ENCODE results near the gene RRP9. TPM values are rescaled to one million over a fixed set of nuclear protein-coding genes. Genes with fewer than 3 reads are reported as not detected.

RRP9 gene
- total and polyA plus RNA-seq, 2 donors (not counting 3 experiments of a cell fraction or from before 2014, with no cell fraction given), result 26.0 to 30.1 TPM

DNA sequence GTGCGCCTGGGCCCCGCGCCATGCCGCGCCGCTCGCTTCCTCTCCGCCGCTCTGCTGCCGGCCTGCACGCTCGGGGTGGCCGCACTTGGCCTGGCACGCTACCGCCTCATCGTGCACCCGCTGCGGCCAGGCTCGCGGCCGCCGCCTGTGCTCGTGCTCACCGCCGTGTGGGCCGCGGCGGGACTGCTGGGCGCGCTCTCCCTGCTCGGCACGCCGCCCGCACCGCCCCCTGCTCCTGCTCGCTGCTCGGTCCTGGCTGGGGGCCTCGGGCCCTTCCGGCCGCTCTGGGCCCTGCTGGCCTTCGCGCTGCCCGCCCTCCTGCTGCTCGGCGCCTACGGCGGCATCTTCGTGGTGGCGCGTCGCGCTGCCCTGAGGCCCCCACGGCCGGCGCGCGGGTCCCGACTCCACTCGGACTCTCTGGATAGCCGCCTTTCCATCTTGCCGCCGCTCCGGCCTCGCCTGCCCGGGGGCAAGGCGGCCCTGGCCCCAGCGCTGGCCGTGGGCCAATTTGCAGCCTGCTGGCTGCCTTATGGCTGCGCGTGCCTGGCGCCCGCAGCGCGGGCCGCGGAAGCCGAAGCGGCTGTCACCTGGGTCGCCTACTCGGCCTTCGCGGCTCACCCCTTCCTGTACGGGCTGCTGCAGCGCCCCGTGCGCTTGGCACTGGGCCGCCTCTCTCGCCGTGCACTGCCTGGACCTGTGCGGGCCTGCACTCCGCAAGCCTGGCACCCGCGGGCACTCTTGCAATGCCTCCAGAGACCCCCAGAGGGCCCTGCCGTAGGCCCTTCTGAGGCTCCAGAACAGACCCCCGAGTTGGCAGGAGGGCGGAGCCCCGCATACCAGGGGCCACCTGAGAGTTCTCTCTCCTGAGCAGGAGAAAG is 14.4 kb upstream of the RRP9 start:
- Histone ChIP-seq H3K79me2 (ENCODE audit: control insufficient read depth, insufficient read depth, low read length) (no peaks in the 10 kb centered on the region), H4K20me1 (replicated peaks; ENCODE audit: control insufficient read depth, extremely low read depth, insufficient read depth, low read length) (no peaks in the 10 kb centered on the region), H3K27me3 (ENCODE audit: control insufficient read depth in 2 of 2, insufficient read depth in 2 of 2, low read length in 2 of 2) (peaks cover 7 to 13% of the 10 kb centered on the region in 2 experiments), H3K27ac (ENCODE audit: insufficient read depth, low read depth, low read length) (no peak overlapping the region), H2AFZ (ENCODE audit: low read depth, low read length) (peak overlapping the region; percentile 85), H3K9me3 (replicated peaks; ENCODE audit: control insufficient read depth, insufficient read depth, low read length) (no peaks in the 10 kb centered on the region), H3K9ac (replicated peaks; ENCODE audit: extremely low read depth, insufficient read depth, low read length) (no peak overlapping the region), H3K36me3 (ENCODE audit: control insufficient read depth in 2 of 2, extremely low read depth in 1 of 2, insufficient read depth in 2 of 2, low read length in 2 of 2) (peaks cover 0 to 2% of the 10 kb centered on the region in 2 experiments), H3K9me1 (replicated peaks; ENCODE audit: control insufficient read depth, extremely low read depth, insufficient read depth, low read length) (no peaks in the 10 kb centered on the region), H3K4me1 (ENCODE audit: control insufficient read depth, extremely low read depth, insufficient read depth, low read length) (no peaks in the 10 kb centered on the region), H3K4me3 (replicated peaks in 1 of 3; ENCODE audit: insufficient read depth in 1 of 3, low read depth in 1 of 3, low read length in 3 of 3) (peak overlapping the region in 2 of 3 experiments; percentile 5 to 10), H3K4me2 (ENCODE audit: insufficient read depth, low read length) (peak overlapping the region; percentile 67)
- no peak for TF ChIP-seq EZH2 (IDR thresholded peaks at IDR 0.05; ENCODE audit: borderline replicate concordance, low read depth, low read length, severe bottlenecking)
- TF ChIP-seq, protein P1, sequence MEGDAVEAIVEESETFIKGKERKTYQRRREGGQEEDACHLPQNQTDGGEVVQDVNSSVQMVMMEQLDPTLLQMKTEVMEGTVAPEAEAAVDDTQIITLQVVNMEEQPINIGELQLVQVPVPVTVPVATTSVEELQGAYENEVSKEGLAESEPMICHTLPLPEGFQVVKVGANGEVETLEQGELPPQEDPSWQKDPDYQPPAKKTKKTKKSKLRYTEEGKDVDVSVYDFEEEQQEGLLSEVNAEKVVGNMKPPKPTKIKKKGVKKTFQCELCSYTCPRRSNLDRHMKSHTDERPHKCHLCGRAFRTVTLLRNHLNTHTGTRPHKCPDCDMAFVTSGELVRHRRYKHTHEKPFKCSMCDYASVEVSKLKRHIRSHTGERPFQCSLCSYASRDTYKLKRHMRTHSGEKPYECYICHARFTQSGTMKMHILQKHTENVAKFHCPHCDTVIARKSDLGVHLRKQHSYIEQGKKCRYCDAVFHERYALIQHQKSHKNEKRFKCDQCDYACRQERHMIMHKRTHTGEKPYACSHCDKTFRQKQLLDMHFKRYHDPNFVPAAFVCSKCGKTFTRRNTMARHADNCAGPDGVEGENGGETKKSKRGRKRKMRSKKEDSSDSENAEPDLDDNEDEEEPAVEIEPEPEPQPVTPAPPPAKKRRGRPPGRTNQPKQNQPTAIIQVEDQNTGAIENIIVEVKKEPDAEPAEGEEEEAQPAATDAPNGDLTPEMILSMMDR (IDR thresholded peaks at IDR 0.05; ENCODE audit: extremely low read depth in 1 of 2, insufficient read depth in 1 of 2, low read depth in 1 of 2, low read length in 2 of 2), result peak; percentile 62 to 76
- DNase-seq (ENCODE audit: low read depth, low spot score) (peak; percentile 69), FAIRE-seq (peak; percentile 70)
- ChIA-PET POLR2A (no interaction called here), CTCF (interaction anchor here (1.4 to 2.1 kb wide), 2 partner anchors 12 to 18 kb away, joined by 9 to 14 read pairs; partner anchors contain the start of genes ABHD14B and PCBP4)
- intact Hi-C loops (cut with micrococcal nuclease), result loop anchor here (1.0 kb wide), 3 partner anchors 11 to 18 kb away; partner anchors contain the start of genes ABHD14B, PARP3 and PCBP4
- dilution Hi-C loops (cut with MboI; ENCODE audit: extremely low pct_ligation_motif_present, low sequenced_read_pairs), result no loop called here
- BruUV-seq (replicated peaks), result no TSS peak

All from endothelial cell of umbilical vein (primary cell).